SKM-1 (cell line): Measurements from ENCODE around the gene KLHDC9.

Source experiments
- DNase-seq: peaks from one replicate; lab custom pipeline; 2025; ENCODE audit not compliant: unreplicated experiment; lab: John Stamatoyannopoulos, UW

The KLHDC9 gene

DNA sequence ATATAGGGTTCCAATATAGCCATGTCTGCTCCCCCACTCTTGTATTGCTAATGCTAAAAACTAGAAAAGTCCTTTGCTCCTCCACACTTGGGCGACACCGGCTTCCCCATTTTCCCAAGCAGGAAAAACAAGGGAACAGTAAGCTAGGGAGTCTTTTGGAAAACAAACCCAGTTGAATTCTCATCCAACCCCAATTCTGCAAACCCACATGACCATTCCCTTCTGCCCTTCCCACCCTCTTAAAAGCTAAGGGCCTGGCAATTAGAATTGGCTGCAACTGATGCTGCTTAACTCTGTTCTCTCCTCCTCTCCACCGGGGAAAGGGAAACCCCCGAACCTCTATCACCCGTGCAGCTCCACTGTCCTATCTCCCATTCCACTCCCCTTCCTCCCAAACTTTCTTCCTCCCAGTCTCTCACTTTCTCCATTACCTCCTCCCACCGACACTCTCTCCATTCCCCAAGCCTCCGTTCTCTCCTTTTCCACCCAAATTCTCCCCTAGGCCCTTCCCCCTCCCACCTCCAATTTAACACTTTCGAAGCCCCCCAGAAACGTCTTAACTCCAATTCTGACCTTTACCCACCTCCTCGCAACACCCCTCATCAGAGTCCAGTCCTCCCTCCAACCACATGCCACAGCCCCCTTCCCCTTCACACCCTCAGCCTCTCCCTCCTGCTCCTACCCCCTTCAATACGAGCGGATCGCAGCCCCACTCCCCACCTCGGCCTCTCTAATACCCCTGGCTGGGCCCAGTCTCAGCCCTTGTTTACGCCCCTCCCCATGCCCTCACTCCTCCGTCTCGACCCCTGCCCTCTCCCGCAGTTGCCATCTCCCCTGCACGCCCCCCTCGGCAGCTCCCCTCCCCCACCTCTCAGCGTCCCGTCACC lies 33.6 kb downstream of the KLHDC9 start:
- no peak for DNase-seq

DNA sequence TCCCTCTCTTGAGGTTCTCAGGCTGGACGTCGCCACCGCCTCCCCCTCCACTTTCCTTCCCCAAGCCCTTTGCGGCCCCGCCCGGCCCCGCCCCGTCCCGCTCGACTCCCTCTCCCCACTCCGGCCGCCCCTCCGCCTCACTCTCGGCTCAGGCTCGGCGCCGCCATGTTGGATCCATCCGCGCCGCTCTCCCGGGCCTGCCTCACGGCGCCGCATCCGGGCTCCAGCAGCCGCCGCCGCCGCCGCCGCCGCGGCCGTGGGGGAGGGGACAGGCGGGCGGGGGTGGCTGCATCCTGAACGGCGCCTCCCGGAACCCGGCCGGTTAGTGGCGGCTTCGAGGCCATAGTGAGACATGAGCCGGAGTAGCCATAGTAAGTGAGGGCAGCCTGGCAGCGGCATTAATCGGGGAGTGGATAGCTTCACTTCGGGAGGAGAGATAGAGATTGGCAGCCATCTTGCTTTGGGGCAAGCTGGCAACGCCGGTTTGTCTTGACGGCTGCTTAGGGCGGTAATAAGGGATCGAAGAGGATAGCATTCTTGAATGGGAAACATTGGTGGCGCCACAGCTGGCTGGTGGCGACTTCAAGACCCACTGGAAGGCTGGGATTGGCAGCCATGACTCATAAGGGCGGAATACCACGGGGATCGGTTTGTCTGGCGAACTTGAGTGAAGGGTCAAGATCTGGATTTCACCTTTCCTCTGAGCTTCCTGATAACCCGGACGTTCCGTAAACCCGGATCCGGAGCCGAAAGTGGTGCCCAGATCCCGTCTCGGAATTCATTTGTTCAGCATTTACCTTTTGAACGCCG lies 34.5 kb downstream of the KLHDC9 start, which contains the start of gene DEDD:
Gene DEDD, minus strand, starts transcription at position 258 of the 810 bp plus-strand sequence. CDS start 8,205 bp downstream, outside the sequence.
- peak; percentile 99 for DNase-seq

GRCh38 chr1:161133220-161133740 lies 35.1 kb downstream of the KLHDC9 start:
- DNase-seq = no peak

DNA sequence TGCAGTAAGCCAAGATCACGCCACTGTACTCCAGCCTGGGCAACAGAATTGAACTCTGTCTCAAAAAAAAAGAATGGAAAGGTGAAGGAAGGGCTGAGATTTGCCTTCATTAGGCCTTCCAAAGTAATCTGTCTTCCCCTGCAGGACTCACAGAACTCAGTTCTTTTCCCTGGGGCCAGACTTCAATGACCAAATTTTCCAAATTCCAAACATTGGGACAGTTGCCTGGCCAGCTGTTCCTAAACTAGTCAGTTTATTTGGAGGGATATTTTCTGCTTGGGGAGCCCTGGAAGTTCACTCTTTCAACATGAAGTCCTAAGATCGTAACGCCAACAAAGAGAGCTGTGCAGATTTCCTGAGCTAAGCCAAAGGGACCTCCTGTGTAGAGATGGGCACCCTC lies 39.7 kb downstream of the KLHDC9 start:
- DNase-seq = no peak

GRCh38 chr1:161138431-161138830 lies 40.3 kb downstream of the KLHDC9 start:
- no peak for DNase-seq

DNA sequence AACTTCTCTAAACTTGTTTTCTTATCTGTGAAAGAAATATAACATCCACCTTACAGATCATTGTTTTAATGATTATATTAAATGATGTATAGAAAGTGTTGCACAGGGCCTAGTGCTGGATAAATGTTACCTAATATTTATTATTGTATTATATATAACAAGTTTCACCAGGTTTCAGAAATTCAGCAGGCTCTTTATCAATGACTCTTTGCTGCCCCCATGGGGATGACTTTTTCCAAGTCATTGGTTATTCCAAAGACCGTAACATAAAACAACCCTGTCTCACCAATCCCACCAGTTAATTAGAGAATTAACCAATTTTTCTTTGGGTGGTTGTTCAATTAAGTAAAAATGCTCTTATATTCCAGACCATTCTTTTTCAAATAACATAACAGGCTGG lies 41.6 kb downstream of the KLHDC9 start:
- peak; percentile 61 for DNase-seq

DNA sequence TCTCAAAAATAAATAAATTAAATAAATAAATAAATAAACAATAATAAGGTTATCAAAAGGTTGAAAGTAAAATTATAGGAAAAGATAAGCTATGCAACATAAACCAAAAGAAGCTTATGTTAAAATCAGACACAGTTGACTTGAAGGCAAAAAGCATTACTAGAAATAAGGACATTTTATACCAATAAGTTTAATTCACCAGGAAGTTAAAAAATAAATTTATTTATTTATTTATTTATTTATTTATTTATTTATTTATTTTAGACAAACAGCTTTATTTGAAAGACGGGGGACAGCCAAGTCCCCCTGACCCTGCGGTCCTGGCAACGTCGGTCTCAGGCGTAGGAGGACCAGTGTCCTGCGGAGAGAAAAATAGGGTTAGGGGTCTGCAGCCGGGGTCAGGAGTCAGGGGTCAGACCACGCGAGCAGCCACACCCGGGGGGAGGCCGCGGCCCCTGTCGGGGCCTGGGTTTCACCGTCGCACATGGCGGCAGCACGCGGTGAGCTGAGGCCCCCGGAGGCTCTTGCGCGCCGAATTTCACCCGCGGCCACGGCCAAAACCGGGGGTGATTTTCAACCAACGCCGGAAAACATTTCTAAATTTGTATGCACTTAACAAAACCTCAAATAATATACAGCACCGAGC lies 42.7 kb downstream of the KLHDC9 start:
- DNase-seq = no peak

DNA sequence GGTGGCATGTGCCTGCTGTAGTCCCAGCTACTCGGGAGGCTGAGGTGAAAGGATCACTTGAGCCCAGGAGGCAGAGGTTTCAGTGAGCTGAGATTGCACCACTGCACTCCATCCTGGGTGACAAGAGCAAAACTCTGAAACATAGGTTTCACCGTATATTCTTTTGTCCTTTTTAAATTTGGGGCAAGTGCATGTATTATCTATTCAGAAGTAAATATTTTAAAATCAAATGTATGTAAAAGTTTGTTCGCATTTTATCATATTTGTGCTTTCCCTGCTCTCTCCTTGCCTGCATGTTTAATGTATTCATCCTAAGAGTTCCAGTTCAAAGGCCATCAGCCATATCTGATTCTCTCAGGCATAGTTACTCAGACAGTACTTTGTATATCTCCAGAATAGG lies 47.7 kb downstream of the KLHDC9 start:
- DNase-seq = no peak
